ENCODE measurements around the gene ZNF416. TPM values are rescaled to one million over a fixed set of nuclear protein-coding genes. Genes with fewer than 3 reads are reported as not detected.

ZNF416 gene
- total RNA-seq, 1 donor from 2014 or later = 6.0 TPM

- no peak for TF ChIP-seq CTCF (IDR thresholded peaks at IDR 0.05)
- H3K27me3 Mint-ChIP-seq (ENCODE audit: low read depth) = no peaks in the 10 kb centered on the region
These were observed 32.4 kb upstream of the ZNF416 start for GRCh38 chr19:57611113-57611512.

GRCh38 chr19:57606931-57607330, 28.2 kb upstream of the ZNF416 start:
- peaks cover 36% of the 10 kb centered on the region for H3K9me3 Mint-ChIP-seq (ENCODE audit: low read depth)
- no peak overlapping the region for H3K4me3 Mint-ChIP-seq (ENCODE audit: unreplicated experiment)
- no peak for TF ChIP-seq CTCF (IDR thresholded peaks at IDR 0.05)
- H3K27me3 Mint-ChIP-seq (ENCODE audit: low read depth) = no peaks in the 10 kb centered on the region
- no peaks in the 10 kb centered on the region for H3K4me1 Mint-ChIP-seq (ENCODE audit: low read depth)
- DNase-seq (ENCODE audit: low spot score) = no peak
- no peak overlapping the region for H3K27ac Mint-ChIP-seq (ENCODE audit: unreplicated experiment)
- H3K36me3 Mint-ChIP-seq (ENCODE audit: low read depth) = peaks cover 37% of the 10 kb centered on the region

More at GRCh38 chr19:57611113-57611512, 32.4 kb upstream of the ZNF416 start:
- peaks cover 27% of the 10 kb centered on the region for H3K36me3 Mint-ChIP-seq (ENCODE audit: low read depth)
- no peak for DNase-seq (ENCODE audit: low spot score)
- peaks cover 21% of the 10 kb centered on the region for H3K4me1 Mint-ChIP-seq (ENCODE audit: low read depth)
- no peak overlapping the region for H3K27ac Mint-ChIP-seq (ENCODE audit: unreplicated experiment)
- peaks cover 29% of the 10 kb centered on the region for H3K9me3 Mint-ChIP-seq (ENCODE audit: low read depth)
- H3K4me3 Mint-ChIP-seq (ENCODE audit: unreplicated experiment) = no peak overlapping the region

- DNase-seq (ENCODE audit: low spot score) = peak; percentile 95
- peaks cover 33% of the 10 kb centered on the region for H3K9me3 Mint-ChIP-seq (ENCODE audit: low read depth)
- H3K27ac Mint-ChIP-seq (ENCODE audit: unreplicated experiment) = no peak within 1 kb of the TSS
- H3K36me3 Mint-ChIP-seq (ENCODE audit: low read depth) = peaks cover 18% of the 10 kb centered on the region
- peak within 1 kb of the TSS; percentile 79 for H3K4me3 Mint-ChIP-seq (ENCODE audit: unreplicated experiment)
- no peaks in the 10 kb centered on the region for H3K27me3 Mint-ChIP-seq (ENCODE audit: low read depth)
- H3K4me1 Mint-ChIP-seq (ENCODE audit: low read depth) = peaks cover 15% of the 10 kb centered on the region
- peak; percentile 34 for TF ChIP-seq CTCF (IDR thresholded peaks at IDR 0.05)
These were observed 21.2 kb upstream of the ZNF416 start, which contains the start of gene ZNF530 for GRCh38 chr19:57599761-57600383. Gene ZNF530 (plus strand): TSS chr19:57599885. CDS start chr19:57604346, 4,461 bp downstream.

GRCh38 chr19:57599377-57599760, 20.7 kb upstream of the ZNF416 start:
- H3K27me3 Mint-ChIP-seq (ENCODE audit: low read depth) = no peaks in the 10 kb centered on the region
- H3K4me1 Mint-ChIP-seq (ENCODE audit: low read depth) = peaks cover 15% of the 10 kb centered on the region
- H3K4me3 Mint-ChIP-seq (ENCODE audit: unreplicated experiment) = peak overlapping the region; percentile 79
- DNase-seq (ENCODE audit: low spot score) = no peak
- H3K9me3 Mint-ChIP-seq (ENCODE audit: low read depth) = peaks cover 31% of the 10 kb centered on the region
- H3K36me3 Mint-ChIP-seq (ENCODE audit: low read depth) = peaks cover 13% of the 10 kb centered on the region
- H3K27ac Mint-ChIP-seq (ENCODE audit: unreplicated experiment) = no peak overlapping the region
- TF ChIP-seq CTCF (IDR thresholded peaks at IDR 0.05) = no peak

- Mint-ChIP-seq H3K27ac (ENCODE audit: unreplicated experiment) (no peak overlapping the region), H3K4me1 (ENCODE audit: low read depth) (peaks cover 19% of the 10 kb centered on the region), H3K9me3 (ENCODE audit: low read depth) (peaks cover 73% of the 10 kb centered on the region), H3K27me3 (ENCODE audit: low read depth) (no peaks in the 10 kb centered on the region), H3K4me3 (ENCODE audit: unreplicated experiment) (no peak overlapping the region), H3K36me3 (ENCODE audit: low read depth) (peaks cover 66% of the 10 kb centered on the region)
- no peak for TF ChIP-seq CTCF (IDR thresholded peaks at IDR 0.05)
- no peak for DNase-seq (ENCODE audit: low spot score)
These were observed 8.8 kb upstream of the ZNF416 start for GRCh38 chr19:57587529-57587928.

Measured in chondrocyte (in vitro differentiated cells).